Suprapubic skin (tissue), 4 donors: ENCODE data around the gene CNKSR1. TPM values are rescaled to one million over a fixed set of nuclear protein-coding genes. Genes with fewer than 3 reads are reported as not detected.

Experiments
- DNase-seq, 2 donors: peaks; one replicate each; pipeline ENCODE4 v3.0.0-alpha.2; 2019; ENCODE audit warnings: low spot score in 2 of 2
- H3K27ac ChIP-seq: fragments of 200-600 bp; sonication (generic); one replicate; pipeline ENCODE4 v1.5.1; 2019
- H3K27me3 ChIP-seq: fragments of 200-600 bp; sonication (generic); one replicate; pipeline ENCODE4 v1.5.1; 2019
- H3K36me3 ChIP-seq: fragments of 200-600 bp; sonication (generic); one replicate; pipeline ENCODE4 v1.5.1; 2019
- H3K4me1 ChIP-seq: fragments of 200-600 bp; sonication (generic); one replicate; pipeline ENCODE4 v1.5.1; 2019
- H3K4me3 ChIP-seq: fragments of 200-600 bp; sonication (generic); one replicate; pipeline ENCODE4 v1.5.1; 2019; ENCODE audit warnings: mild to moderate bottlenecking
- H3K9me3 ChIP-seq: fragments of 200-600 bp; sonication (generic); one replicate; pipeline ENCODE4 v1.5.1; 2019
- EP300 ChIP-seq: sonication (generic); formaldehyde crosslinking; IDR thresholded peaks from one replicate; pipeline ENCODE4 v1.6.1; 2017; ENCODE audit warnings: antibody characterized with exemption
- POLR2A ChIP-seq, 2 donors: fragments of 450-650 bp; IDR thresholded peaks; one replicate each; pipeline ENCODE4 v1.6.1; 2017; ENCODE audit warnings: antibody characterized with exemption in 2 of 2, mild to moderate bottlenecking in 2 of 2, moderate library complexity in 2 of 2
- POLR2AphosphoS5 ChIP-seq, 3 donors: sonication (generic); formaldehyde crosslinking; IDR thresholded peaks; one replicate each; pipeline ENCODE4 v1.6.1; 2017; ENCODE audit warnings: antibody characterized with exemption in 3 of 3
- WGBS: methylation state at CpG from one replicate; pipeline ENCODE4 v1.1.5; 2018; 5-methylcytosine and 5-hydroxymethylcytosine counted together
- total RNA-seq, 4 donors: library from RNA; depleted of rRNA; stranded (reverse); fragments of >200 nt; gene quantifications; one replicate each; pipeline ENCODE4 v1.1.0, GENCODE V29; 2016
- TF ChIP-seq, protein P1 (sequence below), 2 donors: fragments of 200-600 bp in 1 of 2; fragments of 450-650 bp in 1 of 2; sonication (generic) in 1 of 2; IDR thresholded peaks; one replicate each; pipeline ENCODE4 v1.5.1; 2016 to 2019; ENCODE audit warnings: antibody characterized with exemption in 2 of 2, mild to moderate bottlenecking in 1 of 2, moderate library complexity in 1 of 2

The CNKSR1 gene
- total RNA-seq, 4 donors from 2014 or later: 45.6 to 91.2 (median 53.7) TPM

GRCh38 chr1:26203642-26204318 is 26.5 kb downstream of the CNKSR1 start:
- Histone ChIP-seq H3K36me3 (no peaks in the 10 kb centered on the region), H3K27ac (no peak overlapping the region), H3K27me3 (no peaks in the 10 kb centered on the region), H3K4me3 (no peak overlapping the region), H3K4me1 (peaks cover 8% of the 10 kb centered on the region), H3K9me3 (no peaks in the 10 kb centered on the region)
- DNase-seq: no peak
- WGBS: 100% methylated on average over 2 of the region's 9 CpGs
- TF ChIP-seq, protein P1, sequence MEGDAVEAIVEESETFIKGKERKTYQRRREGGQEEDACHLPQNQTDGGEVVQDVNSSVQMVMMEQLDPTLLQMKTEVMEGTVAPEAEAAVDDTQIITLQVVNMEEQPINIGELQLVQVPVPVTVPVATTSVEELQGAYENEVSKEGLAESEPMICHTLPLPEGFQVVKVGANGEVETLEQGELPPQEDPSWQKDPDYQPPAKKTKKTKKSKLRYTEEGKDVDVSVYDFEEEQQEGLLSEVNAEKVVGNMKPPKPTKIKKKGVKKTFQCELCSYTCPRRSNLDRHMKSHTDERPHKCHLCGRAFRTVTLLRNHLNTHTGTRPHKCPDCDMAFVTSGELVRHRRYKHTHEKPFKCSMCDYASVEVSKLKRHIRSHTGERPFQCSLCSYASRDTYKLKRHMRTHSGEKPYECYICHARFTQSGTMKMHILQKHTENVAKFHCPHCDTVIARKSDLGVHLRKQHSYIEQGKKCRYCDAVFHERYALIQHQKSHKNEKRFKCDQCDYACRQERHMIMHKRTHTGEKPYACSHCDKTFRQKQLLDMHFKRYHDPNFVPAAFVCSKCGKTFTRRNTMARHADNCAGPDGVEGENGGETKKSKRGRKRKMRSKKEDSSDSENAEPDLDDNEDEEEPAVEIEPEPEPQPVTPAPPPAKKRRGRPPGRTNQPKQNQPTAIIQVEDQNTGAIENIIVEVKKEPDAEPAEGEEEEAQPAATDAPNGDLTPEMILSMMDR (IDR thresholded peaks at IDR 0.05): no peak
- TF ChIP-seq POLR2A (IDR thresholded peaks at IDR 0.05): no peak
- no peak for TF ChIP-seq POLR2AphosphoS5 (IDR thresholded peaks at IDR 0.05)
- TF ChIP-seq EP300: no peak

- no peak overlapping the region for H3K27ac ChIP-seq
- DNase-seq: no peak
- 75% methylated on average over 5 of the region's 5 CpGs for WGBS
- H3K9me3 ChIP-seq: no peaks in the 10 kb centered on the region
- no peaks in the 10 kb centered on the region for H3K4me1 ChIP-seq
- no peak overlapping the region for H3K4me3 ChIP-seq
- H3K27me3 ChIP-seq: no peaks in the 10 kb centered on the region
- no peaks in the 10 kb centered on the region for H3K36me3 ChIP-seq
- TF ChIP-seq POLR2AphosphoS5 (IDR thresholded peaks at IDR 0.05): no peak
- TF ChIP-seq EP300: no peak
- no peak for TF ChIP-seq POLR2A (IDR thresholded peaks at IDR 0.05)
- TF ChIP-seq, protein P1 (IDR thresholded peaks at IDR 0.05): no peak
Measured at GRCh38 chr1:26210147-26210870, 33.0 kb downstream of the CNKSR1 start.

GRCh38 chr1:26212726-26213125 is 35.4 kb downstream of the CNKSR1 start:
- H3K9me3 ChIP-seq: no peaks in the 10 kb centered on the region
- H3K36me3 ChIP-seq: no peaks in the 10 kb centered on the region
- no peak for DNase-seq
- H3K27ac ChIP-seq: no peak overlapping the region
- H3K4me3 ChIP-seq: no peak overlapping the region
- H3K27me3 ChIP-seq: no peaks in the 10 kb centered on the region
- no peak for TF ChIP-seq POLR2AphosphoS5 (IDR thresholded peaks at IDR 0.05)
- no peak for TF ChIP-seq EP300
- TF ChIP-seq POLR2A (IDR thresholded peaks at IDR 0.05): no peak
- TF ChIP-seq, protein P1 (IDR thresholded peaks at IDR 0.05): no peak
- H3K4me1 ChIP-seq: no peaks in the 10 kb centered on the region
- 89% methylated on average over 5 of the region's 5 CpGs for WGBS

DNA sequence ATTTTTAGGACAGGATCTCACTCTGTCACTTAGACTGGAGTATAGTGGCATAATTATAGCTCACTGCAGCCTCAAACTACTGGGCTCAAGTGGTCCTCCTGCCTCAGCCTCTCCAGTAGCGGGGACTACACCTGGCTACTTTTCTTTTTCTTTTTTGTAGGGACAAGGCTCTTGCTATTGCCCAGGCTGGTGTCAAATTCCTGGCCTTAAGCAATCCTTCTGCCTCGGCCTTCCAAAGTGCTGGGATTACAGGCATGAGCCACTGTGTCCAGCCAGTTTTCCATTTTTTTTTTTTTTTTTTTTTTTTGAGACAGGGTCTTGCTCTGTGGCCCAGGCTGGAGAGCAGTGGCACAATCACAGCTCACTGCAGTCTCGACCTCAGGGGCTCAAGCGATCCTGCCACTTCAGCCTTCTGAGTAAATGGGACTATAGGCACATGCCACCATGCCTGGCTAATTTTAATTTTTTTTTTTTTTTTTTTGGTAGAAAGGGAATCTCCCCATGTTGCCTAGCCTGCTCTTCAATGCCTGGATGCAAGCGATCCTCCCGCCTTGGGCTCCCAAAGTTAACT is 36.1 kb downstream of the CNKSR1 start:
- WGBS: 66% methylated on average over 6 of the region's 6 CpGs
- TF ChIP-seq EP300 (no peak), POLR2AphosphoS5 (IDR thresholded peaks at IDR 0.05) (no peak), POLR2A (IDR thresholded peaks at IDR 0.05) (no peak)
- TF ChIP-seq, protein P1 (IDR thresholded peaks at IDR 0.05): no peak
- no peak overlapping the region for H3K4me3 ChIP-seq
- peaks cover under 1% of the 10 kb centered on the region for H3K27me3 ChIP-seq
- no peaks in the 10 kb centered on the region for H3K4me1 ChIP-seq
- no peak overlapping the region for H3K27ac ChIP-seq
- H3K36me3 ChIP-seq: no peaks in the 10 kb centered on the region
- no peak for DNase-seq
- H3K9me3 ChIP-seq: no peaks in the 10 kb centered on the region

- WGBS: 69% methylated on average over 3 of the region's 3 CpGs
- peaks cover 5% of the 10 kb centered on the region for H3K4me1 ChIP-seq
- TF ChIP-seq EP300 (no peak), POLR2A (IDR thresholded peaks at IDR 0.05) (no peak), POLR2AphosphoS5 (IDR thresholded peaks at IDR 0.05) (no peak)
- H3K27ac ChIP-seq: no peak overlapping the region
- H3K9me3 ChIP-seq: no peaks in the 10 kb centered on the region
- H3K36me3 ChIP-seq: no peaks in the 10 kb centered on the region
- peaks cover 13% of the 10 kb centered on the region for H3K27me3 ChIP-seq
- DNase-seq: peak in 1 of 2 donors; percentile 29
- no peak overlapping the region for H3K4me3 ChIP-seq
Measured at GRCh38 chr1:26215246-26215645, 38.0 kb downstream of the CNKSR1 start.
